GM12878 (cell line): ENCODE results near the gene DNAH11. TPM values are rescaled to one million over a fixed set of nuclear protein-coding genes. Genes with fewer than 3 reads are reported as not detected.

Source experiments
- ATAC-seq: fragments of 200-7000 bp; cut with Tn5 transposase; 3 replicates; pipeline ENCODE4 v1.9.1; 2020; ENCODE audit warnings: mild to moderate bottlenecking, moderate library complexity
- BruUV-seq: library from RNA; stranded (reverse); fragments of 400-500 nt; replicated peaks from 2 replicates; lab custom pipeline; 2021; lab: Mats Ljungman, UMichigan
- CTCF ChIA-PET: fragments of 300-600 bp; sonication (Branson Sonifier 250); formaldehyde crosslinking; extraction: SDS; loops from one replicate; lab custom pipeline; 2021; ENCODE audit warnings: inconsistent platforms; lab: Yijun Ruan, JAX
- POLR2A ChIA-PET: fragments of 350-600 bp; formaldehyde crosslinking; extraction: SDS; loops from one replicate; lab custom pipeline; 2021; ENCODE audit warnings: inconsistent platforms; lab: Charles Lee
- RAD21 ChIA-PET: fragments of 300-600 bp; sonication (Branson Sonifier 250); formaldehyde crosslinking; loops from one replicate; lab custom pipeline; 2023; ENCODE audit warnings: antibody characterized with exemption; ENCODE audit not compliant: unreplicated experiment; lab: Charles Lee
- SMC1A ChIA-PET: fragments of 300-600 bp; sonication (Branson Sonifier 250); formaldehyde crosslinking; loops from one replicate; lab custom pipeline; 2023; ENCODE audit not compliant: unreplicated experiment, uncharacterized antibody; lab: Charles Lee
- DNase-seq: peaks from one replicate; pipeline ENCODE4 v3.0.0-alpha.2; 2011; ENCODE audit warnings: low read depth, low spot score
- FAIRE-seq: peaks from 3 replicates; lab custom pipeline; 2011; peaks lifted over from hg19 to GRCh38; lab: Jason Lieb, UNC
- H2AFZ ChIP-seq: 2 replicates; pipeline ENCODE4 v1.6.0; 2011; ENCODE audit warnings: low read depth, low read length, control low read depth; ENCODE audit not compliant: control insufficient read depth
- H3K27ac ChIP-seq: 2 replicates; pipeline ENCODE4 v1.5.1; 2011; ENCODE audit warnings: control low read depth; ENCODE audit not compliant: control insufficient read depth, insufficient read depth
- H3K27me3 ChIP-seq, 2 experiments: replicated peaks in 1 of 2; 2 replicates each; pipeline versions ENCODE4 v1.6.0 to v1.6.1; 2011; ENCODE audit warnings: low read length in 1 of 2; ENCODE audit not compliant: control insufficient read depth in 2 of 2, insufficient read depth in 2 of 2
- H3K36me3 ChIP-seq, 2 experiments: 2 replicates each; pipeline ENCODE4 v1.5.1; 2011; ENCODE audit warnings: low read length in 1 of 2; ENCODE audit not compliant: control insufficient read depth in 2 of 2, insufficient read depth in 2 of 2
- H3K4me1 ChIP-seq: 2 replicates; pipeline ENCODE4 v1.6.1; 2011; ENCODE audit warnings: mild to moderate bottlenecking, low read length, moderate library complexity, mixed read lengths; ENCODE audit not compliant: control insufficient read depth, insufficient read depth
- H3K4me2 ChIP-seq: 2 replicates; pipeline ENCODE4 v1.6.0; 2011; ENCODE audit warnings: control low read depth; ENCODE audit not compliant: control insufficient read depth, insufficient read depth
- H3K4me3 ChIP-seq: fragments of 200-600 bp; sonication (generic); 2 replicates; pipeline ENCODE4 v1.5.1; 2016
- H3K79me2 ChIP-seq: 2 replicates; pipeline ENCODE4 v1.6.0; 2011; ENCODE audit warnings: low read length; ENCODE audit not compliant: control insufficient read depth, insufficient read depth
- H3K9ac ChIP-seq: 2 replicates; pipeline ENCODE4 v1.8.0; 2011; ENCODE audit warnings: low read length, control low read depth, mixed read lengths; ENCODE audit not compliant: control insufficient read depth, insufficient read depth
- H3K9me3 ChIP-seq: replicated peaks from 3 replicates; pipeline ENCODE4 v1.5.1; 2011; ENCODE audit warnings: mild to moderate bottlenecking, low read length; ENCODE audit not compliant: control insufficient read depth, insufficient read depth
- H4K20me1 ChIP-seq: 2 replicates; pipeline ENCODE4 v1.6.0; 2011; ENCODE audit not compliant: control insufficient read depth, insufficient read depth
- CEBPB ChIP-seq, 2 experiments: fragments of 150-350 bp in 1 of 2; IDR thresholded peaks; 2 replicates each; pipeline ENCODE4 v1.6.1; 2012 to 2014; ENCODE audit warnings: low read depth in 2 of 2, low read length in 2 of 2, borderline replicate concordance in 1 of 2, inconsistent platforms in 1 of 2
- DPF2 ChIP-seq: fragments of 450-650 bp; IDR thresholded peaks from 2 replicates; pipeline ENCODE4 v1.6.1; 2017; ENCODE audit warnings: mild to moderate bottlenecking
- HDGF ChIP-seq: fragments of 450-650 bp; IDR thresholded peaks from 2 replicates; pipeline ENCODE4 v1.6.1; 2016; ENCODE audit warnings: antibody characterized with exemption
- IKZF1 ChIP-seq: fragments of 450-650 bp; conservative IDR thresholded peaks from 2 replicates; pipeline ENCODE4 v1.6.1; 2017; ENCODE audit warnings: antibody characterized with exemption, mild to moderate bottlenecking
- JUND ChIP-seq: IDR thresholded peaks from 2 replicates; pipeline ENCODE4 v1.6.1; 2012; ENCODE audit warnings: low read depth, mild to moderate bottlenecking, low read length, improper control_type of control experiment, moderate library complexity
- KAT2A ChIP-seq: conservative IDR thresholded peaks from 2 replicates; pipeline ENCODE4 v1.6.1; 2011; ENCODE audit warnings: low read depth, low read length; ENCODE audit not compliant: control insufficient read depth
- KDM1A ChIP-seq: fragments of 200-600 bp; sonication (generic); IDR thresholded peaks from 2 replicates; pipeline ENCODE4 v1.6.1; 2016; ENCODE audit warnings: borderline replicate concordance
- LARP7 ChIP-seq: fragments of 450-650 bp; IDR thresholded peaks from 2 replicates; pipeline ENCODE4 v1.6.1; 2017; ENCODE audit warnings: mild to moderate bottlenecking
- MEF2B ChIP-seq: fragments of 450-650 bp; IDR thresholded peaks from 2 replicates; pipeline ENCODE4 v1.6.1; 2018; ENCODE audit warnings: mild to moderate bottlenecking, moderate library complexity; ENCODE audit not compliant: partially characterized antibody, poor library complexity, severe bottlenecking
- MXI1 ChIP-seq: fragments of 150-350 bp; IDR thresholded peaks from 2 replicates; pipeline ENCODE4 v1.6.1; 2011; ENCODE audit warnings: low read depth, mild to moderate bottlenecking, inconsistent platforms, low read length, improper control_type of control experiment
- NFYA ChIP-seq: IDR thresholded peaks from 2 replicates; pipeline ENCODE4 v1.6.1; 2011; ENCODE audit warnings: low read depth, mild to moderate bottlenecking, low read length, improper control_type of control experiment, borderline replicate concordance
- RELA ChIP-seq: fragments of 450-650 bp; IDR thresholded peaks from 2 replicates; pipeline ENCODE4 v1.8.0; 2014; ENCODE audit warnings: borderline replicate concordance; ENCODE audit not compliant: partially characterized antibody
- SRF ChIP-seq, 2 experiments: IDR thresholded peaks; 2 replicates each; pipeline ENCODE4 v1.6.1; 2011; ENCODE audit warnings: low read depth in 2 of 2, low read length in 2 of 2, mild to moderate bottlenecking in 1 of 2, moderate library complexity in 1 of 2
- WRNIP1 ChIP-seq: IDR thresholded peaks from 2 replicates; pipeline ENCODE4 v1.6.1; 2011; ENCODE audit warnings: low read depth, low read length, improper control_type of control experiment, borderline replicate concordance
- YBX1 ChIP-seq: fragments of 450-650 bp; IDR thresholded peaks from 2 replicates; pipeline ENCODE4 v1.6.1; 2016; ENCODE audit warnings: antibody characterized with exemption
- YY1 ChIP-seq: IDR thresholded peaks from 2 replicates; pipeline ENCODE4 v1.6.1; 2011; ENCODE audit warnings: low read depth, mild to moderate bottlenecking, low read length
- WGBS: methylation state at CpG from one replicate; pipeline ENCODE4 v1.1.6; 2016; ENCODE audit warnings: low lambda C conversion rate; ENCODE audit not compliant: insufficient replicate concordance, insufficient coverage; ENCODE audit errors: missing lambda C conversion rate; 5-methylcytosine and 5-hydroxymethylcytosine counted together
- in situ Hi-C: fragments of 300-500 bp; cut with MboI; formaldehyde crosslinking; loops from 9 replicates; pipeline ENCODE4 v1.14.3; 2018; ENCODE audit warnings: mixed read lengths
- intact Hi-C: fragments of 100-400 bp; cut with micrococcal nuclease; formaldehyde crosslinking; loops from one replicate; pipeline ENCODE4 v1.14.2; 2022; ENCODE audit not compliant: unreplicated experiment
- polyA plus RNA-seq, 11 experiments: library from polyadenylated mRNA; depleted of rRNA in 4 of 11; unstranded in 6 of 11; stranded (reverse) in 5 of 11; fragments of >200 nt; fragmentation: Nextera tagmentation in 4 of 11; fragmentation: Illumina TruSeq in 1 of 11; extraction: Ambion mirVana in 4 of 11; extraction: Trizol in 1 of 11; gene quantifications; 1 replicate in 1 of 11; 2 replicates in 10 of 11; pipeline versions ENCODE4 v1.2.1 to v1.2.3, GENCODE V29; 2011 to 2016; ENCODE audit warnings: inconsistent platforms in 2 of 11, missing spikeins in 2 of 11, low read depth in 1 of 11
- total RNA-seq, 4 experiments: library from RNA; depleted of rRNA in 3 of 4; stranded (reverse); fragments of >200 nt in 3 of 4; fragmentation: Illumina TruSeq in 1 of 4; extraction: Trizol in 1 of 4; gene quantifications; 2 replicates each; pipeline versions ENCODE4 v1.2.1 to v1.2.3, GENCODE V29; 2013 to 2021
- TF ChIP-seq, protein P1 (sequence below), 3 experiments: IDR thresholded peaks in 2 of 3; conservative IDR thresholded peaks in 1 of 3; 2 replicates each; pipeline ENCODE4 v1.5.1; 2011; ENCODE audit warnings: low read depth in 3 of 3, low read length in 3 of 3, mild to moderate bottlenecking in 3 of 3, control low read depth in 2 of 3, moderate library complexity in 2 of 3, inconsistent platforms in 1 of 3, mixed read lengths in 1 of 3; ENCODE audit not compliant: control insufficient read depth in 2 of 3, insufficient read depth in 1 of 3; ENCODE audit errors: extremely low read depth in 1 of 3
- TF ChIP-seq, protein P2 (sequence below): IDR thresholded peaks from 2 replicates; pipeline ENCODE4 v1.6.1; 2011; ENCODE audit warnings: borderline replicate concordance, low read depth, mild to moderate bottlenecking, moderate library complexity, mixed read lengths, low read length; ENCODE audit not compliant: insufficient read depth; ENCODE audit errors: extremely low read length
- TF ChIP-seq, protein P3 (sequence below): fragments of 450-650 bp; IDR thresholded peaks from 2 replicates; pipeline ENCODE4 v1.6.1; 2016; ENCODE audit warnings: mild to moderate bottlenecking

DNAH11 gene
- total and polyA plus RNA-seq, 10 of the 15 experiments (the other 5 are each of a cell fraction or from before 2014, with no cell fraction given), result 0.03 to 0.56 (median 0.10) TPM

DNA sequence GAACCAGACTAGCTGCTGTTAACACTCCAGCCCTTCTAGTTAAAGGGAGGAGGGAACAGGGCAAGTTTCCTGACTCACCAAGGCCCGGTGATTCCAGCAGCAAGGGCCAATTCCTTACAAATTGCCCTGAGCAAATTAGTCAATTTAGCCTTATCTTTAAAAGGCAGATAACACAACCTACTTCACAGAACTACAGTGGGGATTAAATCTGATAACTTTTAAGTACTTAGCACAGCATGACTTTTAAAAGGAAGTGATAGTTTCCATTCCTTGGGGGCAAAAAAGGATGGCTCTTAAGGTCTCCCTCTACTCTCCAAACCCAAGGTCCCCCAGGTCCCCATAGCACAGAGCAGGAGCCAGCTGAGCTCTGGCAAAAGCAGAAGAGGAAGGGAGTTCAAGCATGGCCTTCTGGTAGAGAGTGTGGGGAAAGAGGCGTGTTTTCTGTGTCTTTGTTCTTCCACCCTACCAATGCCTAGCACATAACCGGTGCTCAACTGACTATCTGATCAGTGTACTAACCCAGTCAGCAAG is 398.8 kb downstream of the DNAH11 start (continued):
- TF ChIP-seq MXI1 (no peak), LARP7 (no peak), CEBPB (IDR thresholded peaks at IDR 0.05; ENCODE audit: borderline replicate concordance in 1 of 2, low read depth in 2 of 2, low read length in 2 of 2) (no peak), IKZF1 (peak; percentile 35; the same call in 1 of the 2 replicates), KDM1A (no peak), YY1 (0 out of 2 replicates have a peak, but pooled peaks have one; percentile 10), WRNIP1 (0 out of 2 replicates have a peak, but pooled peaks have one; percentile 56)
- TF ChIP-seq, protein P1, sequence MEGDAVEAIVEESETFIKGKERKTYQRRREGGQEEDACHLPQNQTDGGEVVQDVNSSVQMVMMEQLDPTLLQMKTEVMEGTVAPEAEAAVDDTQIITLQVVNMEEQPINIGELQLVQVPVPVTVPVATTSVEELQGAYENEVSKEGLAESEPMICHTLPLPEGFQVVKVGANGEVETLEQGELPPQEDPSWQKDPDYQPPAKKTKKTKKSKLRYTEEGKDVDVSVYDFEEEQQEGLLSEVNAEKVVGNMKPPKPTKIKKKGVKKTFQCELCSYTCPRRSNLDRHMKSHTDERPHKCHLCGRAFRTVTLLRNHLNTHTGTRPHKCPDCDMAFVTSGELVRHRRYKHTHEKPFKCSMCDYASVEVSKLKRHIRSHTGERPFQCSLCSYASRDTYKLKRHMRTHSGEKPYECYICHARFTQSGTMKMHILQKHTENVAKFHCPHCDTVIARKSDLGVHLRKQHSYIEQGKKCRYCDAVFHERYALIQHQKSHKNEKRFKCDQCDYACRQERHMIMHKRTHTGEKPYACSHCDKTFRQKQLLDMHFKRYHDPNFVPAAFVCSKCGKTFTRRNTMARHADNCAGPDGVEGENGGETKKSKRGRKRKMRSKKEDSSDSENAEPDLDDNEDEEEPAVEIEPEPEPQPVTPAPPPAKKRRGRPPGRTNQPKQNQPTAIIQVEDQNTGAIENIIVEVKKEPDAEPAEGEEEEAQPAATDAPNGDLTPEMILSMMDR (IDR thresholded peaks at IDR 0.05 in 2 of 3, conservative IDR thresholded peaks at IDR 0.05 in 1 of 3; ENCODE audit: control insufficient read depth in 2 of 3, extremely low read depth in 1 of 3, insufficient read depth in 1 of 3, low read depth in 3 of 3, low read length in 3 of 3), result no peak

DNA sequence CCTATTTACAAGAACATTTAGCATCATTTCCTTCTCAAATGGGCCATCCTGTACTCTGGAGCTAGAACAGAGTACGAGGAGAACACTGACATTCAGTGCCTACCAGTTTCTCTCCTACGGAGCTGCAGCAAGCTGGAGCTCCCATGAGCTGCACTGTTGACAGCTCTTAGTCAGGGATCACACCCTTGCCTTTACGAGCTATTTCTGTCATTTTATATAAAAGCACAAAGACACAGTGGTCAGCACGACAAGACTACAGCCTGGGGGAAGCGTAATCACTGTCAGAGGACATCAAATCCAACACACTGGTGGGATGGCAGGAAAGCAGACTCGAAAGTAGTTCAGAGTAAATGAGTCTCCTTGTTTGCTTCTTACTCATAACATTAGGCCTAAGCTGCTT is 400.1 kb downstream of the DNAH11 start:
- ChIA-PET POLR2A (interaction anchor here (0.7 kb wide), 1 partner anchor 9 kb away, joined by 3 read pairs; no protein-coding TSS in a partner anchor), RAD21 (interaction anchor here (0.6 to 1.8 kb wide), 4 partner anchors 31 to 180 kb away, joined by 3 to 5 read pairs (median 4); no protein-coding TSS in a partner anchor), CTCF (interaction anchor here (0.5 to 2.7 kb wide), 6 partner anchors 17 to 141 kb away, joined by 3 to 11 read pairs (median 4); no protein-coding TSS in a partner anchor), SMC1A (interaction anchor here (0.7 to 9.9 kb wide), 7 partner anchors 13 to 169 kb away, joined by 3 to 96 read pairs (median 5); no protein-coding TSS in a partner anchor)
- no peaks in the 10 kb centered on the region for H3K36me3 ChIP-seq
- intact Hi-C loops (loop anchor here (2.0 to 10.0 kb wide), 3 partner anchors 44 to 588 kb away; no protein-coding TSS in a partner anchor), in situ Hi-C loops (loop anchor here (10.0 to 25.0 kb wide), 3 partner anchors 588 to 1706 kb away; partner anchors contain the start of gene HYCC1)
- no peak overlapping the region for H3K27ac ChIP-seq
- no peak for DNase-seq
- no peak for FAIRE-seq
- no peaks in the 10 kb centered on the region for H3K9me3 ChIP-seq
- no peak overlapping the region for H2AFZ ChIP-seq
- peaks cover 57% of the 10 kb centered on the region for H3K4me1 ChIP-seq
- no peak for ATAC-seq
- no peak overlapping the region for H3K4me3 ChIP-seq
- H3K9ac ChIP-seq, result no peak overlapping the region
- WGBS, result 96% methylated on average over 6 of the region's 6 CpGs
- H3K4me2 ChIP-seq, result peak overlapping the region; percentile 57
- peaks cover 22% of the 10 kb centered on the region for H3K79me2 ChIP-seq
- no TSS peak for BruUV-seq
- H4K20me1 ChIP-seq, result no peaks in the 10 kb centered on the region
- no peaks in the 10 kb centered on the region for H3K27me3 ChIP-seq
- TF ChIP-seq YBX1, result no peak
- no peak for TF ChIP-seq NFYA
- TF ChIP-seq DPF2, result no peak
- TF ChIP-seq MEF2B, result no peak
- TF ChIP-seq KAT2A, result no peak
- no peak for TF ChIP-seq MXI1
- no peak for TF ChIP-seq RELA
- TF ChIP-seq, protein P2, sequence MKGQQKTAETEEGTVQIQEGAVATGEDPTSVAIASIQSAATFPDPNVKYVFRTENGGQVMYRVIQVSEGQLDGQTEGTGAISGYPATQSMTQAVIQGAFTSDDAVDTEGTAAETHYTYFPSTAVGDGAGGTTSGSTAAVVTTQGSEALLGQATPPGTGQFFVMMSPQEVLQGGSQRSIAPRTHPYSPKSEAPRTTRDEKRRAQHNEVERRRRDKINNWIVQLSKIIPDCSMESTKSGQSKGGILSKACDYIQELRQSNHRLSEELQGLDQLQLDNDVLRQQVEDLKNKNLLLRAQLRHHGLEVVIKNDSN, result no peak
- TF ChIP-seq SRF (IDR thresholded peaks at IDR 0.05; ENCODE audit: low read depth in 2 of 2, low read length in 2 of 2), result no peak
- TF ChIP-seq JUND, result no peak
- TF ChIP-seq, protein P3, sequence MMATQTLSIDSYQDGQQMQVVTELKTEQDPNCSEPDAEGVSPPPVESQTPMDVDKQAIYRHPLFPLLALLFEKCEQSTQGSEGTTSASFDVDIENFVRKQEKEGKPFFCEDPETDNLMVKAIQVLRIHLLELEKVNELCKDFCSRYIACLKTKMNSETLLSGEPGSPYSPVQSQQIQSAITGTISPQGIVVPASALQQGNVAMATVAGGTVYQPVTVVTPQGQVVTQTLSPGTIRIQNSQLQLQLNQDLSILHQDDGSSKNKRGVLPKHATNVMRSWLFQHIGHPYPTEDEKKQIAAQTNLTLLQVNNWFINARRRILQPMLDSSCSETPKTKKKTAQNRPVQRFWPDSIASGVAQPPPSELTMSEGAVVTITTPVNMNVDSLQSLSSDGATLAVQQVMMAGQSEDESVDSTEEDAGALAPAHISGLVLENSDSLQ, result no peak
- no peak for TF ChIP-seq HDGF
